H1 (cell line): ENCODE measurements around the gene SLITRK3. TPM values are rescaled to one million over a fixed set of nuclear protein-coding genes. Genes with fewer than 3 reads are reported as not detected.

ENCODE experiments used
- CTCF ChIA-PET: fragments of 300-600 bp; sonication (Branson Sonifier 250); formaldehyde crosslinking; loops from one replicate; lab custom pipeline; 2021; ENCODE audit not compliant: partially characterized antibody; lab: Charles Lee
- POLR2A ChIA-PET: fragments of 300-600 bp; sonication (Branson Sonifier 250); formaldehyde crosslinking; loops from one replicate; lab custom pipeline; 2021; ENCODE audit warnings: inconsistent platforms; ENCODE audit not compliant: partially characterized antibody; lab: Charles Lee
- DNase-seq, 2 experiments: peaks; one replicate each; pipeline versions ENCODE4 v3.0.0 to v3.0.0-alpha.2; 2010 to 2022; ENCODE audit warnings: low spot score in 2 of 2, low read depth in 1 of 2, mixed read lengths in 1 of 2
- FAIRE-seq: peaks from 2 replicates; lab custom pipeline; 2011; peaks lifted over from hg19 to GRCh38; lab: Jason Lieb, UNC
- H2AFZ ChIP-seq: 2 replicates; pipeline ENCODE4 v1.8.1; 2012; ENCODE audit warnings: low read length, inconsistent platforms
- H2AK5ac ChIP-seq: 2 replicates; pipeline ENCODE4 v1.6.1; 2013; ENCODE audit warnings: low read depth, low read length
- H2BK120ac ChIP-seq: replicated peaks from 2 replicates; pipeline ENCODE3; 2013; ENCODE audit warnings: low read depth, low read length, inconsistent platforms
- H2BK12ac ChIP-seq: 2 replicates; pipeline ENCODE4 v1.6.1; 2013; ENCODE audit warnings: low read depth, low read length
- H2BK15ac ChIP-seq: 2 replicates; pipeline ENCODE4 v1.6.1; 2013; ENCODE audit warnings: low read length
- H2BK20ac ChIP-seq: 2 replicates; pipeline ENCODE4 v1.6.1; 2013; ENCODE audit warnings: low read length
- H2BK5ac ChIP-seq: 2 replicates; pipeline ENCODE4 v1.6.1; 2013; ENCODE audit warnings: low read depth, low read length
- H3K14ac ChIP-seq: 2 replicates; pipeline ENCODE4 v1.6.1; 2013; ENCODE audit warnings: inconsistent platforms; ENCODE audit not compliant: insufficient read length
- H3K18ac ChIP-seq: 2 replicates; pipeline ENCODE4 v1.6.1; 2013; ENCODE audit warnings: low read length; ENCODE audit errors: extremely low read depth
- H3K23ac ChIP-seq: 2 replicates; pipeline ENCODE4 v1.6.1; 2013; ENCODE audit warnings: inconsistent platforms; ENCODE audit not compliant: insufficient read length
- H3K23me2 ChIP-seq: 2 replicates; pipeline ENCODE4 v1.6.1; 2013; ENCODE audit warnings: low read depth, low read length
- H3K27ac ChIP-seq: 2 replicates; pipeline ENCODE4 v1.6.1; 2011; ENCODE audit warnings: low read depth, low read length, inconsistent platforms
- H3K27me3 ChIP-seq, 4 experiments: replicated peaks in 1 of 4; 1 replicate in 1 of 4; 2 replicates in 3 of 4; pipeline versions ENCODE4 v1.6.1 to v1.8.1; 2011 to 2013; ENCODE audit warnings: low read length in 3 of 4, mild to moderate bottlenecking in 3 of 4, inconsistent platforms in 2 of 4, mixed read lengths in 2 of 4, moderate library complexity in 1 of 4; ENCODE audit not compliant: control insufficient read depth in 3 of 4, insufficient read depth in 3 of 4; ENCODE audit errors: extremely low read depth in 1 of 4
- H3K36me3 ChIP-seq, 4 experiments: 2 replicates each; pipeline versions ENCODE4 v1.6.1 to v1.8.1; 2011 to 2013; ENCODE audit warnings: mild to moderate bottlenecking in 4 of 4, low read length in 3 of 4, moderate library complexity in 2 of 4, control low read depth in 1 of 4, inconsistent platforms in 1 of 4; ENCODE audit not compliant: insufficient read depth in 4 of 4, control insufficient read depth in 2 of 4
- H3K4ac ChIP-seq: replicated peaks from 2 replicates; pipeline ENCODE3; 2013; ENCODE audit warnings: low read length, low read depth, mixed read lengths, inconsistent platforms; ENCODE audit not compliant: insufficient read length
- H3K4me1 ChIP-seq, 4 experiments: replicated peaks in 1 of 4; 1 replicate in 1 of 4; 2 replicates in 3 of 4; pipeline versions ENCODE4 v1.6.1 to v1.8.1; 2011 to 2013; ENCODE audit warnings: low read length in 3 of 4, inconsistent platforms in 2 of 4, mixed read lengths in 1 of 4; ENCODE audit not compliant: insufficient read depth in 4 of 4, control insufficient read depth in 3 of 4
- H3K4me2 ChIP-seq, 2 experiments: 2 replicates each; pipeline versions ENCODE4 v1.6.1 to v1.8.1; 2011 to 2013; ENCODE audit warnings: low read depth in 2 of 2, low read length in 2 of 2, control low read depth in 1 of 2, inconsistent platforms in 1 of 2, mild to moderate bottlenecking in 1 of 2; ENCODE audit not compliant: insufficient read depth in 1 of 2
- H3K4me3 ChIP-seq, 4 experiments: fragments of 200-600, 300-600 bp in 1 of 4; sonication (generic), shearing (Covaris generic), sonication (Bioruptor Twin) in 1 of 4; 2 replicates each; pipeline versions ENCODE4 v1.5.1 to v1.8.1; 2011 to 2016; ENCODE audit warnings: low read length in 4 of 4, low read depth in 3 of 4, control low read depth in 2 of 4, inconsistent platforms in 2 of 4, mild to moderate bottlenecking in 2 of 4, mixed read lengths in 1 of 4, moderate library complexity in 1 of 4; ENCODE audit not compliant: insufficient read depth in 2 of 4; ENCODE audit errors: extremely low read depth in 1 of 4
- H3K56ac ChIP-seq: replicated peaks from 2 replicates; pipeline ENCODE3; 2013; ENCODE audit warnings: low read depth, mild to moderate bottlenecking, mixed read lengths, low read length, inconsistent platforms; ENCODE audit not compliant: insufficient read length
- H3K79me1 ChIP-seq: 2 replicates; pipeline ENCODE4 v1.6.1; 2013; ENCODE audit warnings: low read depth, low read length, control low read depth
- H3K79me2 ChIP-seq, 2 experiments: 2 replicates each; pipeline versions ENCODE4 v1.6.1 to v1.8.1; 2012 to 2013; ENCODE audit warnings: low read length in 2 of 2, mild to moderate bottlenecking in 2 of 2, inconsistent platforms in 1 of 2; ENCODE audit not compliant: insufficient read depth in 2 of 2, control insufficient read depth in 1 of 2
- H3K9ac ChIP-seq, 4 experiments: replicated peaks in 1 of 4; 1 replicate in 1 of 4; 2 replicates in 3 of 4; pipeline versions ENCODE4 v1.6.1 to v1.8.1; 2011 to 2013; ENCODE audit warnings: low read depth in 3 of 4, low read length in 3 of 4, control low read depth in 2 of 4, mild to moderate bottlenecking in 2 of 4, moderate library complexity in 2 of 4, inconsistent platforms in 1 of 4; ENCODE audit errors: extremely low read depth in 1 of 4
- H3K9me3 ChIP-seq, 2 experiments: 2 replicates each; pipeline versions ENCODE4 v1.6.1 to v1.8.1; 2012 to 2013; ENCODE audit warnings: mild to moderate bottlenecking in 2 of 2, moderate library complexity in 2 of 2, control low read depth in 1 of 2, inconsistent platforms in 1 of 2, low read depth in 1 of 2, low read length in 1 of 2, mixed read lengths in 1 of 2; ENCODE audit not compliant: insufficient read depth in 2 of 2
- H4K20me1 ChIP-seq, 2 experiments: replicated peaks in 1 of 2; 2 replicates each; pipeline versions ENCODE3 to v1.8.1; 2011 to 2013; ENCODE audit warnings: inconsistent platforms in 2 of 2, low read length in 2 of 2, mild to moderate bottlenecking in 1 of 2; ENCODE audit not compliant: insufficient read depth in 2 of 2, control insufficient read depth in 1 of 2
- H4K5ac ChIP-seq: 2 replicates; pipeline ENCODE4 v1.6.1; 2013; ENCODE audit warnings: low read length, low read depth, mixed read lengths, inconsistent platforms; ENCODE audit not compliant: insufficient read length
- H4K8ac ChIP-seq: 2 replicates; pipeline ENCODE4 v1.8.0; 2013; ENCODE audit warnings: mild to moderate bottlenecking, moderate library complexity, low read length, inconsistent platforms; ENCODE audit not compliant: insufficient read depth; ENCODE audit errors: extremely low read depth
- H4K91ac ChIP-seq: replicated peaks from 2 replicates; pipeline ENCODE3; 2013; ENCODE audit warnings: low read length, mixed read lengths, inconsistent platforms; ENCODE audit not compliant: insufficient read length
- BRCA1 ChIP-seq: IDR thresholded peaks from 2 replicates; pipeline ENCODE4 v1.6.1; 2012; ENCODE audit warnings: low read depth, low read length, improper control_type of control experiment
- EZH2 ChIP-seq: fragments of 200-600 bp; sonication (generic); IDR thresholded peaks from 2 replicates; pipeline ENCODE4 v1.7.1; 2012; ENCODE audit warnings: low read depth, mild to moderate bottlenecking, moderate library complexity, low read length, inconsistent platforms; ENCODE audit not compliant: severe bottlenecking
- GTF2F1 ChIP-seq: IDR thresholded peaks from 2 replicates; pipeline ENCODE4 v1.6.1; 2012; ENCODE audit warnings: low read depth, low read length, improper control_type of control experiment, borderline replicate concordance
- SIX5 ChIP-seq: IDR thresholded peaks from 2 replicates; pipeline ENCODE4 v1.6.1; 2011; ENCODE audit warnings: mild to moderate bottlenecking, low read depth, low read length
- WGBS, 2 experiments: shearing (Covaris generic) in 1 of 2; methylation state at CpG; one replicate each; pipeline versions ENCODE4 v1.1.6 to v1.1.7; 2013 to 2015; ENCODE audit warnings: low lambda C conversion rate in 2 of 2, mixed read lengths in 2 of 2, inconsistent platforms in 1 of 2, low coverage in 1 of 2, missing lambda C conversion rate in 1 of 2; ENCODE audit not compliant: insufficient replicate concordance in 2 of 2, insufficient coverage in 1 of 2, insufficient read length in 1 of 2; ENCODE audit errors: extremely low coverage in 1 of 2, missing lambda C conversion rate in 1 of 2; 5-methylcytosine and 5-hydroxymethylcytosine counted together
- polyA plus RNA-seq, 7 experiments: library from polyadenylated mRNA; depleted of rRNA in 3 of 7; stranded (reverse) in 5 of 7; unstranded in 2 of 7; fragments of >200 nt in 5 of 7; fragments of 200-250 nt in 2 of 7; gene quantifications; 1 replicate in 5 of 7; 2 replicates in 1 of 7; 4 replicates in 1 of 7; pipeline versions ENCODE4 v1.2.1 to v1.2.3, GENCODE V29; 2011 to 2013; ENCODE audit warnings: missing spikeins in 2 of 7, mixed read lengths in 2 of 7
- total RNA-seq: library from RNA; stranded (reverse); fragmentation: NEBNext Ultra II Directional; extraction: Animal tissue kit (Norgen Biotek cat#: 25700); gene quantifications from 2 replicates; pipeline ENCODE4 v1.2.1, GENCODE V29; 2021
- TF ChIP-seq, protein P1 (sequence below), 3 experiments: IDR thresholded peaks; 1 replicate in 2 of 3; 2 replicates in 1 of 3; pipeline versions ENCODE4 v1.5.1 to v1.6.1; 2011; ENCODE audit warnings: low read length in 3 of 3, mild to moderate bottlenecking in 3 of 3, inconsistent platforms in 2 of 3, low read depth in 1 of 3, moderate library complexity in 1 of 3; ENCODE audit not compliant: insufficient read depth in 1 of 3; ENCODE audit errors: control extremely low read depth in 1 of 3

SLITRK3 gene
- total and polyA plus RNA-seq, 2 of the 8 experiments (the other 6 are each of a cell fraction or from before 2014, with no cell fraction given), result 0.71 to 3.4 TPM

- no peaks in the 10 kb centered on the region for H3K79me1 ChIP-seq
- no peaks in the 10 kb centered on the region for H3K79me2 ChIP-seq
- H3K9ac ChIP-seq, result no peak overlapping the region
- H3K4me3 ChIP-seq, result no peak overlapping the region
- H3K23me2 ChIP-seq, result no peaks in the 10 kb centered on the region; the same call in 1 of the 2 replicates
- H4K20me1 ChIP-seq, result no peaks in the 10 kb centered on the region
- no peak overlapping the region for H3K18ac ChIP-seq
- H3K56ac ChIP-seq, result no peak overlapping the region
- 78% methylated on average over 2 of the region's 2 CpGs; no CpG with 5 or more reads in 1 of the 2 experiments for WGBS, 2 experiments
- H3K27ac ChIP-seq, result no peak overlapping the region
- no peak overlapping the region for H3K23ac ChIP-seq
- H3K14ac ChIP-seq, result no peak overlapping the region
- ChIA-PET POLR2A (no interaction called here), CTCF (no interaction called here)
- H2BK15ac ChIP-seq, result no peak overlapping the region
- no peak overlapping the region for H2BK5ac ChIP-seq
- H3K27me3 ChIP-seq, result peaks cover 1 to 14% (median 9%) of the 10 kb centered on the region in 4 experiments
- no peak for FAIRE-seq
- H3K4me1 ChIP-seq, result peaks cover 0 to 2% (median 0%) of the 10 kb centered on the region in 4 experiments; a peak in 1 of 7 replicates
- H4K91ac ChIP-seq, result no peak overlapping the region
- no peak overlapping the region for H2AFZ ChIP-seq
- no peak overlapping the region for H2AK5ac ChIP-seq
- H3K9me3 ChIP-seq, result no peaks in the 10 kb centered on the region
- H3K4me2 ChIP-seq, result no peak overlapping the region
- H4K5ac ChIP-seq, result no peak overlapping the region
- no peak overlapping the region for H2BK12ac ChIP-seq
- no peak for DNase-seq
- H2BK120ac ChIP-seq, result no peak overlapping the region
- H2BK20ac ChIP-seq, result no peak overlapping the region
- no peaks in the 10 kb centered on the region for H3K36me3 ChIP-seq
- H3K4ac ChIP-seq, result no peak overlapping the region
- H4K8ac ChIP-seq, result no peak overlapping the region
- TF ChIP-seq, protein P1, sequence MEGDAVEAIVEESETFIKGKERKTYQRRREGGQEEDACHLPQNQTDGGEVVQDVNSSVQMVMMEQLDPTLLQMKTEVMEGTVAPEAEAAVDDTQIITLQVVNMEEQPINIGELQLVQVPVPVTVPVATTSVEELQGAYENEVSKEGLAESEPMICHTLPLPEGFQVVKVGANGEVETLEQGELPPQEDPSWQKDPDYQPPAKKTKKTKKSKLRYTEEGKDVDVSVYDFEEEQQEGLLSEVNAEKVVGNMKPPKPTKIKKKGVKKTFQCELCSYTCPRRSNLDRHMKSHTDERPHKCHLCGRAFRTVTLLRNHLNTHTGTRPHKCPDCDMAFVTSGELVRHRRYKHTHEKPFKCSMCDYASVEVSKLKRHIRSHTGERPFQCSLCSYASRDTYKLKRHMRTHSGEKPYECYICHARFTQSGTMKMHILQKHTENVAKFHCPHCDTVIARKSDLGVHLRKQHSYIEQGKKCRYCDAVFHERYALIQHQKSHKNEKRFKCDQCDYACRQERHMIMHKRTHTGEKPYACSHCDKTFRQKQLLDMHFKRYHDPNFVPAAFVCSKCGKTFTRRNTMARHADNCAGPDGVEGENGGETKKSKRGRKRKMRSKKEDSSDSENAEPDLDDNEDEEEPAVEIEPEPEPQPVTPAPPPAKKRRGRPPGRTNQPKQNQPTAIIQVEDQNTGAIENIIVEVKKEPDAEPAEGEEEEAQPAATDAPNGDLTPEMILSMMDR (IDR thresholded peaks at IDR 0.05; ENCODE audit: control extremely low read depth in 1 of 3, insufficient read depth in 1 of 3, low read depth in 1 of 3, low read length in 3 of 3), result no peak
- no peak for TF ChIP-seq SIX5
- TF ChIP-seq BRCA1, result no peak
- TF ChIP-seq EZH2, result no peak
- TF ChIP-seq GTF2F1, result no peak
These were observed 5.8 kb upstream of the SLITRK3 start for GRCh38 chr3:165201964-165202363.
